Measurements from ENCODE around the gene KRTAP10-1.

DNA sequence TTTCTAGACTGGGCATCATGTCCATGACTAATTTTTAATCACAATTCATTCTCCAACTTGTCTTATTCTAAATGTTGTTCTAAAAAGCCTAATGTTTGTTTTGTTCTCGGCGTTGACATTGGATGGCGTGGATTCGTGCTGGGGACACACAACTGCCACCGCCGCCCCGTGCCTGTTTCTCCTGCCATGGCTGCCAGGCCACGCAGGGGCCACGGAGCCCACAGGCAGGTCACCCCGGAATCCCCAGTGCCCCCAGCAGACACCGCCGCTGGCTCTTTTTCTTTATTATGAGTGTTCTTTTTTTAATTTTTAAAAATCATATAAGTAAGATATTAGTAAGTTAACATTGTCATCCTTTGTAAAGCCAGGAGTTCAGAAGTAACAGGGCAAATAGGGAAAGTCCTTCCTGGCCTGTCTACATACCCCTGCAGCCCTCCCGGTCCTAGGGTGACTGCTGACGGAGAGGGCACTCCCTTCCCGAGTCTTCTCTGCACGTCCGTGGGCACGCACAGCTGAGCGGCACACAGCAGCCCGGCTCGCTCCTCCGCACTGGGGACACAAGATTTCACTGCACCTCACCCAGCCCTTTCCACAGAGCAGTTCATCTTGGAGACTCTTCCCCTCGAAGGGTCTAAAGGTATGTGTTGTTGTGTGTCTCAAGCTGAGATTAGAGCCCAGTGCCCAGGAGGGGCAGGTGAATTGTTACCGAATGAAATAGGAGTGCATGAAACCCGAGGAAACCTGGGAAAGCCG is 32.1 kb downstream of the KRTAP10-1 start:
- TF ChIP-seq CTCF (IDR thresholded peaks at IDR 0.05) (no peak), ZSCAN20 (CRISPR knock-in tag; IDR thresholded peaks at IDR 0.05) (no peak), ZNF302 (CRISPR knock-in tag; IDR thresholded peaks at IDR 0.05) (no peak), RFX5 (IDR thresholded peaks at IDR 0.05) (no peak), SMC3 (IDR thresholded peaks at IDR 0.05) (no peak)

Data from A549 (cell line).